Endodermal cell (in vitro differentiated cells): ENCODE measurements around the gene CD8A. TPM values are rescaled to one million over a fixed set of nuclear protein-coding genes. Genes with fewer than 3 reads are reported as not detected.

Source experiments
- DNase-seq: peaks from one replicate; pipeline ENCODE4 v3.0.0-alpha.2; 2017
- H3K27ac ChIP-seq: 2 replicates; pipeline ENCODE4 v1.5.1; 2013; ENCODE audit warnings: mild to moderate bottlenecking, low read depth, low read length, moderate library complexity
- H3K27me3 ChIP-seq: 2 replicates; pipeline ENCODE4 v1.6.1; 2013; ENCODE audit warnings: mild to moderate bottlenecking, low read length, moderate library complexity; ENCODE audit not compliant: insufficient read depth, control insufficient read depth, poor library complexity, severe bottlenecking
- H3K36me3 ChIP-seq: 2 replicates; pipeline ENCODE4 v1.7.0; 2013; ENCODE audit warnings: mild to moderate bottlenecking, low read length, moderate library complexity; ENCODE audit not compliant: control insufficient read depth, insufficient read depth
- H3K4me1 ChIP-seq: one replicate; pipeline ENCODE4 v1.7.0; 2013; ENCODE audit warnings: low read length; ENCODE audit not compliant: control insufficient read depth, insufficient read depth
- H3K4me3 ChIP-seq: 2 replicates; pipeline ENCODE4 v1.5.1; 2013; ENCODE audit warnings: mild to moderate bottlenecking, low read length, moderate library complexity
- H3K9ac ChIP-seq: 2 replicates; pipeline ENCODE4 v1.6.1; 2013; ENCODE audit warnings: mild to moderate bottlenecking, low read length, moderate library complexity; ENCODE audit not compliant: poor library complexity, severe bottlenecking; ENCODE audit errors: extremely low read depth
- H3K9me3 ChIP-seq: 2 replicates; pipeline ENCODE4 v1.6.1; 2013; ENCODE audit warnings: mild to moderate bottlenecking, low read length, moderate library complexity; ENCODE audit not compliant: control insufficient read depth
- H3K27ac Mint-ChIP-seq: 2 replicates; pipeline ENCODE4 v1.8.0; 2020; ENCODE audit warnings: mixed read lengths
- H3K27me3 Mint-ChIP-seq: 2 replicates; pipeline ENCODE4 v1.8.0; 2021; ENCODE audit warnings: mild to moderate bottlenecking, mixed read lengths; ENCODE audit not compliant: insufficient read depth
- H3K36me3 Mint-ChIP-seq: 2 replicates; pipeline ENCODE4 v1.8.0; 2020; ENCODE audit warnings: low read depth, mixed read lengths
- H3K4me1 Mint-ChIP-seq: 2 replicates; pipeline ENCODE4 v1.8.0; 2020; ENCODE audit warnings: mixed read lengths
- H3K4me3 Mint-ChIP-seq: 2 replicates; pipeline ENCODE4 v1.8.0; 2020; ENCODE audit warnings: mild to moderate bottlenecking, moderate library complexity, mixed read lengths
- H3K9me3 Mint-ChIP-seq: 2 replicates; pipeline ENCODE4 v1.8.0; 2020; ENCODE audit warnings: mild to moderate bottlenecking, mixed read lengths
- CTCF ChIP-seq: fragments of 200-600 bp; sonication (generic); conservative IDR thresholded peaks from 2 replicates; pipeline ENCODE4 v1.5.0; 2021; ENCODE audit warnings: antibody characterized with exemption, mild to moderate bottlenecking
- WGBS, 2 experiments: methylation state at CpG; one replicate each; pipeline versions ENCODE4 v1.1.5 to v1.1.7; 2013; ENCODE audit warnings: missing lambda C conversion rate in 2 of 2, mixed read lengths in 1 of 2; ENCODE audit not compliant: insufficient coverage in 1 of 2, insufficient read length in 1 of 2; 5-methylcytosine and 5-hydroxymethylcytosine counted together
- total RNA-seq, 2 donors: library from RNA; stranded (reverse); fragmentation: NEBNext Ultra II Directional in 1 of 2; extraction: Animal tissue kit (Norgen Biotek cat#: 25700) in 1 of 2; gene quantifications; 2 replicates in 1 of 2; 3 replicates in 1 of 2; pipeline ENCODE4 v1.2.1, GENCODE V29; 2021

CD8A gene
- total RNA-seq, 2 donors from 2014 or later, result 0.18 TPM; not detected in 1

- Mint-ChIP-seq H3K4me1 (peaks cover 3% of the 10 kb centered on the region), H3K27me3 (no peaks in the 10 kb centered on the region), H3K27ac (no peak overlapping the region), H3K9me3 (no peaks in the 10 kb centered on the region), H3K4me3 (no peak overlapping the region), H3K36me3 (peaks cover 28% of the 10 kb centered on the region)
- Histone ChIP-seq H3K9me3 (no peaks in the 10 kb centered on the region), H3K36me3 (peaks cover 14% of the 10 kb centered on the region), H3K4me1 (no peaks in the 10 kb centered on the region), H3K4me3 (no peak overlapping the region), H3K9ac (no peak overlapping the region), H3K27ac (no peak overlapping the region), H3K27me3 (no peaks in the 10 kb centered on the region)
- 92 to 94% methylated on average over 3 to 4 of the region's 4 CpGs for WGBS, 2 experiments
- no peak for DNase-seq
- TF ChIP-seq CTCF, result no peak
Observed at GRCh38 chr2:86760371-86760770, 30.3 kb downstream of the CD8A start.

GRCh38 chr2:86758405-86758804 lies 32.3 kb downstream of the CD8A start:
- DNase-seq, result no peak
- WGBS, 2 experiments, result 95 to 100% methylated on average over 2 to 3 of the region's 3 CpGs
- Histone ChIP-seq H3K9me3 (no peaks in the 10 kb centered on the region), H3K4me3 (no peak overlapping the region), H3K4me1 (no peaks in the 10 kb centered on the region), H3K27me3 (no peaks in the 10 kb centered on the region), H3K27ac (no peak overlapping the region), H3K9ac (no peak overlapping the region), H3K36me3 (peaks cover 27% of the 10 kb centered on the region)
- Mint-ChIP-seq H3K27me3 (no peaks in the 10 kb centered on the region), H3K9me3 (no peaks in the 10 kb centered on the region), H3K4me3 (no peak overlapping the region), H3K27ac (no peak overlapping the region), H3K4me1 (no peaks in the 10 kb centered on the region), H3K36me3 (peaks cover 40% of the 10 kb centered on the region)
- no peak for TF ChIP-seq CTCF

- peaks cover 45% of the 10 kb centered on the region for H3K36me3 ChIP-seq
- Mint-ChIP-seq H3K4me1 (no peaks in the 10 kb centered on the region), H3K27ac (no peak overlapping the region), H3K27me3 (no peaks in the 10 kb centered on the region), H3K36me3 (peaks cover 77% of the 10 kb centered on the region), H3K4me3 (no peak overlapping the region), H3K9me3 (peaks cover 16% of the 10 kb centered on the region)
- no peak for TF ChIP-seq CTCF
- DNase-seq, result no peak
- H3K9ac ChIP-seq, result no peak overlapping the region
- H3K4me1 ChIP-seq, result no peaks in the 10 kb centered on the region
- H3K4me3 ChIP-seq, result no peak overlapping the region
- peaks cover 28% of the 10 kb centered on the region for H3K9me3 ChIP-seq
- no peak overlapping the region for H3K27ac ChIP-seq
- H3K27me3 ChIP-seq, result no peaks in the 10 kb centered on the region
Observed at GRCh38 chr2:86753606-86754005, 37.1 kb downstream of the CD8A start.
